H1 (cell line): ENCODE results near the gene LDLRAD4. TPM values are rescaled to one million over a fixed set of nuclear protein-coding genes. Genes with fewer than 3 reads are reported as not detected.

Experiments used
- CTCF ChIA-PET: fragments of 300-600 bp; sonication (Branson Sonifier 250); formaldehyde crosslinking; loops from one replicate; lab custom pipeline; 2021; ENCODE audit not compliant: partially characterized antibody; lab: Charles Lee
- POLR2A ChIA-PET: fragments of 300-600 bp; sonication (Branson Sonifier 250); formaldehyde crosslinking; loops from one replicate; lab custom pipeline; 2021; ENCODE audit warnings: inconsistent platforms; ENCODE audit not compliant: partially characterized antibody; lab: Charles Lee
- DNase-seq, 2 experiments: peaks; one replicate each; pipeline versions ENCODE4 v3.0.0 to v3.0.0-alpha.2; 2010 to 2022; ENCODE audit warnings: low spot score in 2 of 2, low read depth in 1 of 2, mixed read lengths in 1 of 2
- FAIRE-seq: peaks from 2 replicates; lab custom pipeline; 2011; peaks lifted over from hg19 to GRCh38; lab: Jason Lieb, UNC
- H2AFZ ChIP-seq: 2 replicates; pipeline ENCODE4 v1.8.1; 2012; ENCODE audit warnings: low read length, inconsistent platforms
- H2AK5ac ChIP-seq: 2 replicates; pipeline ENCODE4 v1.6.1; 2013; ENCODE audit warnings: low read depth, low read length
- H2BK120ac ChIP-seq: replicated peaks from 2 replicates; pipeline ENCODE3; 2013; ENCODE audit warnings: low read depth, low read length, inconsistent platforms
- H2BK12ac ChIP-seq: 2 replicates; pipeline ENCODE4 v1.6.1; 2013; ENCODE audit warnings: low read depth, low read length
- H2BK15ac ChIP-seq: 2 replicates; pipeline ENCODE4 v1.6.1; 2013; ENCODE audit warnings: low read length
- H2BK20ac ChIP-seq: 2 replicates; pipeline ENCODE4 v1.6.1; 2013; ENCODE audit warnings: low read length
- H2BK5ac ChIP-seq: 2 replicates; pipeline ENCODE4 v1.6.1; 2013; ENCODE audit warnings: low read depth, low read length
- H3K14ac ChIP-seq: 2 replicates; pipeline ENCODE4 v1.6.1; 2013; ENCODE audit warnings: inconsistent platforms; ENCODE audit not compliant: insufficient read length
- H3K18ac ChIP-seq: 2 replicates; pipeline ENCODE4 v1.6.1; 2013; ENCODE audit warnings: low read length; ENCODE audit errors: extremely low read depth
- H3K23ac ChIP-seq: 2 replicates; pipeline ENCODE4 v1.6.1; 2013; ENCODE audit warnings: inconsistent platforms; ENCODE audit not compliant: insufficient read length
- H3K23me2 ChIP-seq: 2 replicates; pipeline ENCODE4 v1.6.1; 2013; ENCODE audit warnings: low read depth, low read length
- H3K27ac ChIP-seq: 2 replicates; pipeline ENCODE4 v1.6.1; 2011; ENCODE audit warnings: low read depth, low read length, inconsistent platforms
- H3K27me3 ChIP-seq, 4 experiments: replicated peaks in 1 of 4; 1 replicate in 1 of 4; 2 replicates in 3 of 4; pipeline versions ENCODE4 v1.6.1 to v1.8.1; 2011 to 2013; ENCODE audit warnings: low read length in 3 of 4, mild to moderate bottlenecking in 3 of 4, inconsistent platforms in 2 of 4, mixed read lengths in 2 of 4, moderate library complexity in 1 of 4; ENCODE audit not compliant: control insufficient read depth in 3 of 4, insufficient read depth in 3 of 4; ENCODE audit errors: extremely low read depth in 1 of 4
- H3K36me3 ChIP-seq, 4 experiments: 2 replicates each; pipeline versions ENCODE4 v1.6.1 to v1.8.1; 2011 to 2013; ENCODE audit warnings: mild to moderate bottlenecking in 4 of 4, low read length in 3 of 4, moderate library complexity in 2 of 4, control low read depth in 1 of 4, inconsistent platforms in 1 of 4; ENCODE audit not compliant: insufficient read depth in 4 of 4, control insufficient read depth in 2 of 4
- H3K4ac ChIP-seq: replicated peaks from 2 replicates; pipeline ENCODE3; 2013; ENCODE audit warnings: low read length, low read depth, mixed read lengths, inconsistent platforms; ENCODE audit not compliant: insufficient read length
- H3K4me1 ChIP-seq, 4 experiments: replicated peaks in 1 of 4; 1 replicate in 1 of 4; 2 replicates in 3 of 4; pipeline versions ENCODE4 v1.6.1 to v1.8.1; 2011 to 2013; ENCODE audit warnings: low read length in 3 of 4, inconsistent platforms in 2 of 4, mixed read lengths in 1 of 4; ENCODE audit not compliant: insufficient read depth in 4 of 4, control insufficient read depth in 3 of 4
- H3K4me2 ChIP-seq, 2 experiments: 2 replicates each; pipeline versions ENCODE4 v1.6.1 to v1.8.1; 2011 to 2013; ENCODE audit warnings: low read depth in 2 of 2, low read length in 2 of 2, control low read depth in 1 of 2, inconsistent platforms in 1 of 2, mild to moderate bottlenecking in 1 of 2; ENCODE audit not compliant: insufficient read depth in 1 of 2
- H3K4me3 ChIP-seq, 4 experiments: fragments of 200-600, 300-600 bp in 1 of 4; sonication (generic), shearing (Covaris generic), sonication (Bioruptor Twin) in 1 of 4; 2 replicates each; pipeline versions ENCODE4 v1.5.1 to v1.8.1; 2011 to 2016; ENCODE audit warnings: low read length in 4 of 4, low read depth in 3 of 4, control low read depth in 2 of 4, inconsistent platforms in 2 of 4, mild to moderate bottlenecking in 2 of 4, mixed read lengths in 1 of 4, moderate library complexity in 1 of 4; ENCODE audit not compliant: insufficient read depth in 2 of 4; ENCODE audit errors: extremely low read depth in 1 of 4
- H3K56ac ChIP-seq: replicated peaks from 2 replicates; pipeline ENCODE3; 2013; ENCODE audit warnings: low read depth, mild to moderate bottlenecking, mixed read lengths, low read length, inconsistent platforms; ENCODE audit not compliant: insufficient read length
- H3K79me1 ChIP-seq: 2 replicates; pipeline ENCODE4 v1.6.1; 2013; ENCODE audit warnings: low read depth, low read length, control low read depth
- H3K79me2 ChIP-seq, 2 experiments: 2 replicates each; pipeline versions ENCODE4 v1.6.1 to v1.8.1; 2012 to 2013; ENCODE audit warnings: low read length in 2 of 2, mild to moderate bottlenecking in 2 of 2, inconsistent platforms in 1 of 2; ENCODE audit not compliant: insufficient read depth in 2 of 2, control insufficient read depth in 1 of 2
- H3K9ac ChIP-seq, 4 experiments: replicated peaks in 1 of 4; 1 replicate in 1 of 4; 2 replicates in 3 of 4; pipeline versions ENCODE4 v1.6.1 to v1.8.1; 2011 to 2013; ENCODE audit warnings: low read depth in 3 of 4, low read length in 3 of 4, control low read depth in 2 of 4, mild to moderate bottlenecking in 2 of 4, moderate library complexity in 2 of 4, inconsistent platforms in 1 of 4; ENCODE audit errors: extremely low read depth in 1 of 4
- H3K9me3 ChIP-seq, 2 experiments: 2 replicates each; pipeline versions ENCODE4 v1.6.1 to v1.8.1; 2012 to 2013; ENCODE audit warnings: mild to moderate bottlenecking in 2 of 2, moderate library complexity in 2 of 2, control low read depth in 1 of 2, inconsistent platforms in 1 of 2, low read depth in 1 of 2, low read length in 1 of 2, mixed read lengths in 1 of 2; ENCODE audit not compliant: insufficient read depth in 2 of 2
- H4K20me1 ChIP-seq, 2 experiments: replicated peaks in 1 of 2; 2 replicates each; pipeline versions ENCODE3 to v1.8.1; 2011 to 2013; ENCODE audit warnings: inconsistent platforms in 2 of 2, low read length in 2 of 2, mild to moderate bottlenecking in 1 of 2; ENCODE audit not compliant: insufficient read depth in 2 of 2, control insufficient read depth in 1 of 2
- H4K5ac ChIP-seq: 2 replicates; pipeline ENCODE4 v1.6.1; 2013; ENCODE audit warnings: low read length, low read depth, mixed read lengths, inconsistent platforms; ENCODE audit not compliant: insufficient read length
- H4K8ac ChIP-seq: 2 replicates; pipeline ENCODE4 v1.8.0; 2013; ENCODE audit warnings: mild to moderate bottlenecking, moderate library complexity, low read length, inconsistent platforms; ENCODE audit not compliant: insufficient read depth; ENCODE audit errors: extremely low read depth
- H4K91ac ChIP-seq: replicated peaks from 2 replicates; pipeline ENCODE3; 2013; ENCODE audit warnings: low read length, mixed read lengths, inconsistent platforms; ENCODE audit not compliant: insufficient read length
- KDM4A ChIP-seq: IDR thresholded peaks from one replicate; pipeline ENCODE4 v1.7.1; 2012; ENCODE audit warnings: low read depth, mild to moderate bottlenecking, moderate library complexity, low read length, inconsistent platforms; ENCODE audit not compliant: severe bottlenecking
- PHF8 ChIP-seq: fragments of 200-600 bp; sonication (generic); conservative IDR thresholded peaks from 2 replicates; pipeline ENCODE4 v1.7.1; 2012; ENCODE audit warnings: low read depth, mild to moderate bottlenecking, inconsistent platforms, low read length, moderate library complexity
- RBBP5 ChIP-seq: IDR thresholded peaks from 2 replicates; pipeline ENCODE4 v1.7.1; 2012; ENCODE audit warnings: low read depth, mild to moderate bottlenecking, inconsistent platforms, low read length, moderate library complexity, borderline replicate concordance
- RNF2 ChIP-seq: fragments of 200-900, 300-1000 bp; sonication (generic); IDR thresholded peaks from 2 replicates; pipeline ENCODE4 v1.7.1; 2016; ENCODE audit warnings: borderline replicate concordance, low read depth, mild to moderate bottlenecking, antibody characterized with exemption, low read length; ENCODE audit not compliant: poor library complexity, severe bottlenecking; ENCODE audit errors: missing control alignments
- SP1 ChIP-seq: IDR thresholded peaks from 2 replicates; pipeline ENCODE4 v1.6.1; 2011; ENCODE audit warnings: low read depth, low read length
- SRF ChIP-seq: IDR thresholded peaks from 2 replicates; pipeline ENCODE4 v1.6.1; 2011; ENCODE audit warnings: mild to moderate bottlenecking, low read depth, low read length, moderate library complexity
- TAF7 ChIP-seq: optimal IDR thresholded peaks from 2 replicates; pipeline ENCODE3; 2011; ENCODE audit warnings: low read depth, mild to moderate bottlenecking, inconsistent platforms, low read length, moderate library complexity, borderline replicate concordance
- TBP ChIP-seq: IDR thresholded peaks from 2 replicates; pipeline ENCODE4 v1.6.1; 2011; ENCODE audit warnings: low read depth, low read length, improper control_type of control experiment
- WGBS, 2 experiments: shearing (Covaris generic) in 1 of 2; methylation state at CpG; one replicate each; pipeline versions ENCODE4 v1.1.6 to v1.1.7; 2013 to 2015; ENCODE audit warnings: low lambda C conversion rate in 2 of 2, mixed read lengths in 2 of 2, inconsistent platforms in 1 of 2, low coverage in 1 of 2, missing lambda C conversion rate in 1 of 2; ENCODE audit not compliant: insufficient replicate concordance in 2 of 2, insufficient coverage in 1 of 2, insufficient read length in 1 of 2; ENCODE audit errors: extremely low coverage in 1 of 2, missing lambda C conversion rate in 1 of 2; 5-methylcytosine and 5-hydroxymethylcytosine counted together
- polyA plus RNA-seq, 7 experiments: library from polyadenylated mRNA; depleted of rRNA in 3 of 7; stranded (reverse) in 5 of 7; unstranded in 2 of 7; fragments of >200 nt in 5 of 7; fragments of 200-250 nt in 2 of 7; gene quantifications; 1 replicate in 5 of 7; 2 replicates in 1 of 7; 4 replicates in 1 of 7; pipeline versions ENCODE4 v1.2.1 to v1.2.3, GENCODE V29; 2011 to 2013; ENCODE audit warnings: missing spikeins in 2 of 7, mixed read lengths in 2 of 7
- total RNA-seq: library from RNA; stranded (reverse); fragmentation: NEBNext Ultra II Directional; extraction: Animal tissue kit (Norgen Biotek cat#: 25700); gene quantifications from 2 replicates; pipeline ENCODE4 v1.2.1, GENCODE V29; 2021
- TF ChIP-seq, protein P1 (sequence below): IDR thresholded peaks from 2 replicates; pipeline ENCODE4 v1.6.1; 2011; ENCODE audit warnings: low read depth, mild to moderate bottlenecking, low read length; ENCODE audit not compliant: insufficient read depth
- TF ChIP-seq, protein P2 (sequence below): IDR thresholded peaks from 2 replicates; pipeline ENCODE4 v1.6.1; 2012; ENCODE audit warnings: inconsistent platforms

Gene LDLRAD4
- total and polyA plus RNA-seq, 2 of the 8 experiments (the other 6 are each of a cell fraction or from before 2014, with no cell fraction given): 0.77 to 1.4 TPM

DNA sequence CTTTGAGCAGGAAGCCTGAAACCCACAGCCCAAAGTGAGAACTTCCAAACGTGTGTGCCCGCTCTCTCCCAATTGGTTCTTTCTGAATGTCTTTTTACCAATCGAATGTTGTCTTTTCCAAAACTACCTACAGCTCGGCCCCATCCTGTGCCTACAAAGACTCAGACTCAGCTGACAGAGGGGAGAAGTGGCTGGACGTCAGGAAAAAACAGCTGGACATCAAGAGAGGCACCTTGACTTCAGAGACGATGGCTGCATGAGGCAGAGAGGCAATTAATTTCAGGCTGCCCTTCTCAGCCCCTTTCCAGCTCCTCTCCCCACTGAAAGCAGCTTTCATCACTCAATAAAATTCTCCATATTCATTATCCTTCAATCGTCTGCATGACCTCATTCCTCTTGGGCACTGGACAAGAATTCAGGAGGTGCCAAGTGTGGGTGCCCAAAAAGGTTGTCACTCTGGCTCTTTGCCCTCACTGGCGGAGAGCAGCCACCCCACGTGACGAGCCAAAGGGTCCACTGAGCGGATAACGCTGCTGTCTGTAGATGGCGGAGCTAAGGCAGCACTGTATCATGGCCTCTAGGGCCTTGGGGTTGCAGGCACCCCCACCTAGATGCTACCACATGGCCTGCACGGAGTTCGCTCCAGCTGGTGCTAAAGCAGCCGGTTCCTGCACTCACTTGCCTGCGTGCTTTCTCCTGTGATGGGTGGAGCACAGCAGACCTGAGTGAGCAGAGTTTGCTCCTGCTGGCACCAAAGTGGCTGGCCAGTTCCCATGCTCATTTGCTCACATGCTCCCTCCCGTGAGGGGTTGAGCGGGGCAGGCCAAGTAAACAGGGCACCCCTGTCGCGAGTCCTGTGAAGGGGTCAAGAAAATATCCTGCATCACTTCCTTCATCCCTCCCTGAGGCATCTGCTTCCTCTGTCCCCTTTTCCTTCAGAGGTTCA, 469.9 kb downstream of the LDLRAD4 start:
- Histone ChIP-seq H2AFZ (no peak overlapping the region), H2BK20ac (no peak overlapping the region), H3K56ac (no peak overlapping the region), H3K9me3 (no peaks in the 10 kb centered on the region; a peak in 1 of 4 replicates), H3K79me1 (peaks cover 2% of the 10 kb centered on the region; the same call in 1 of the 2 replicates), H4K5ac (no peak overlapping the region), H3K79me2 (peaks cover 5 to 55% of the 10 kb centered on the region in 2 experiments; a peak in 3 of 4 replicates), H3K27me3 (no peaks in the 10 kb centered on the region), H3K9ac (no peak overlapping the region), H4K91ac (no peak overlapping the region), H3K36me3 (no peaks in the 10 kb centered on the region), H2BK120ac (no peak overlapping the region), H3K18ac (no peak overlapping the region), H2BK5ac (no peak overlapping the region), H3K4me1 (no peaks in the 10 kb centered on the region; a peak in 1 of 7 replicates), H3K23me2 (0 out of 2 replicates have a peak, but pooled peaks cover 1% of the 10 kb centered on the region), H2BK15ac (no peak overlapping the region), H4K20me1 (peaks cover 0 to 5% of the 10 kb centered on the region in 2 experiments), H4K8ac (no peak overlapping the region; the same call in 1 of the 2 replicates), H3K27ac (no peak overlapping the region), H3K4me2 (no peak overlapping the region), H2AK5ac (no peak overlapping the region), H3K4ac (no peak overlapping the region), H2BK12ac (no peak overlapping the region), H3K23ac (no peak overlapping the region), H3K4me3 (no peak overlapping the region), H3K14ac (no peak overlapping the region)
- DNase-seq (no peak), FAIRE-seq (no peak)
- 83% methylated on average over 21 of the region's 21 CpGs; no CpG with 5 or more reads in 1 of the 2 experiments for WGBS, 2 experiments
- CTCF ChIA-PET: no interaction called here
- POLR2A ChIA-PET: no interaction called here
- TF ChIP-seq RNF2 (no peak), RBBP5 (no peak), SRF (no peak), TBP (no peak), PHF8 (no peak), SP1 (no peak), KDM4A (no peak), TAF7 (no peak)
- TF ChIP-seq, protein P1, sequence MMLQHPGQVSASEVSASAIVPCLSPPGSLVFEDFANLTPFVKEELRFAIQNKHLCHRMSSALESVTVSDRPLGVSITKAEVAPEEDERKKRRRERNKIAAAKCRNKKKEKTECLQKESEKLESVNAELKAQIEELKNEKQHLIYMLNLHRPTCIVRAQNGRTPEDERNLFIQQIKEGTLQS: no peak
- TF ChIP-seq, protein P2, sequence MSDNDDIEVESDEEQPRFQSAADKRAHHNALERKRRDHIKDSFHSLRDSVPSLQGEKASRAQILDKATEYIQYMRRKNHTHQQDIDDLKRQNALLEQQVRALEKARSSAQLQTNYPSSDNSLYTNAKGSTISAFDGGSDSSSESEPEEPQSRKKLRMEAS: no peak
